ENCODE measurements around the gene PEMT.

DNA sequence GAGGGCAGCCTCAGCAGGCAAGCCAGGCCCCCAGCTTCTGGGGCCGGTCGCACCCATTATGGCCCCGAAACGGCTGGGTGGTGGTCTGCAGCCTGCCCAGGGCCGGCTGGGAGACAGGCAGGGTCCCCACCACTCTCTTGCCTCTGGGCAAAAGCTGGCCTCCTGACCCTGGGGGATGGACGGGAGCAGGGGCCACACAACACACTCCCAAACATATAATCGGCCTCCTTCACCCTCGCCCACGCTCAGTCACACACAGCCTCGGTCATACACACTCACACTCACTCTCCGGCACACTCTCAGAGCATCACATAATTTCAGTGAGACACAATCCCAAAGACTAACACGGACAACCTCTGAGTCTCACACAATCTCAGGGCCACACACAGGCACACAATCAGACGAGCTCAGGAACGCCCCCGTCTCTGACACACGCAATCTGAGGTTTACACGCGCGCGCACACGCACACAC is 589 bp downstream of the PEMT start:
- TF ChIP-seq, protein P1, sequence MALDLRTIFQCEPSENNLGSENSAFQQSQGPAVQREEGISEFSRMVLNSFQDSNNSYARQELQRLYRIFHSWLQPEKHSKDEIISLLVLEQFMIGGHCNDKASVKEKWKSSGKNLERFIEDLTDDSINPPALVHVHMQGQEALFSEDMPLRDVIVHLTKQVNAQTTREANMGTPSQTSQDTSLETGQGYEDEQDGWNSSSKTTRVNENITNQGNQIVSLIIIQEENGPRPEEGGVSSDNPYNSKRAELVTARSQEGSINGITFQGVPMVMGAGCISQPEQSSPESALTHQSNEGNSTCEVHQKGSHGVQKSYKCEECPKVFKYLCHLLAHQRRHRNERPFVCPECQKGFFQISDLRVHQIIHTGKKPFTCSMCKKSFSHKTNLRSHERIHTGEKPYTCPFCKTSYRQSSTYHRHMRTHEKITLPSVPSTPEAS (tag by site-specific recombination; IDR thresholded peaks at IDR 0.05): peak; percentile 9; the same call in 1 of the 2 replicates
- TF ChIP-seq ATF2 (tag by site-specific recombination; IDR thresholded peaks at IDR 0.05; ENCODE audit: low read depth) (no peak), OSR2 (tag by site-specific recombination; IDR thresholded peaks at IDR 0.05) (no peak), CTCF (tag by site-specific recombination; IDR thresholded peaks at IDR 0.05) (no peak), YY1 (tag by site-specific recombination; IDR thresholded peaks at IDR 0.05) (no peak), ZNF830 (tag by site-specific recombination; IDR thresholded peaks at IDR 0.05; ENCODE audit: low read depth) (no peak), ZNF221 (tag by site-specific recombination; IDR thresholded peaks at IDR 0.05; ENCODE audit: borderline replicate concordance) (no peak), ZNF335 (tag by site-specific recombination; conservative IDR thresholded peaks at IDR 0.05) (peak; percentile 98), ZNF521 (tag by site-specific recombination; IDR thresholded peaks at IDR 0.05) (no peak), ZNF138 (tag by site-specific recombination; IDR thresholded peaks at IDR 0.05; ENCODE audit: borderline replicate concordance) (no peak), ZNF16 (tag by site-specific recombination; IDR thresholded peaks at IDR 0.05; ENCODE audit: low read depth) (no peak), BCL11A (tag by site-specific recombination; IDR thresholded peaks at IDR 0.05; ENCODE audit: low read depth) (no peak), ZNF518A (tag by site-specific recombination; conservative IDR thresholded peaks at IDR 0.05; ENCODE audit: low read depth) (no peak), PRDM10 (tag by site-specific recombination; IDR thresholded peaks at IDR 0.05) (no peak)

All from HEK293 (cell line).